T-helper 1 cell treated with Interleukin-12 subunit alpha and Interleukin-12 subunit beta and Interleukin-4 antibody, amounts not matched to agents 30 μg/mL and 1 μg/mL, for 36 hours (primary cell): Measurements from ENCODE around the gene RPL13.
A peak's percentile ranks its signal among the peaks of the same experiment; 100 is the strongest.

Experiments
- H3K27ac Mint-ChIP-seq: one replicate; pipeline ENCODE4 v1.8.0; 2021; ENCODE audit warnings: mild to moderate bottlenecking, mixed read lengths
- H3K27me3 Mint-ChIP-seq: one replicate; pipeline ENCODE4 v1.8.0; 2021; ENCODE audit warnings: low read depth, mixed read lengths
- H3K36me3 Mint-ChIP-seq: one replicate; pipeline ENCODE4 v1.8.0; 2021; ENCODE audit warnings: low read depth, mixed read lengths
- H3K4me1 Mint-ChIP-seq: one replicate; pipeline ENCODE4 v1.8.0; 2021; ENCODE audit warnings: low read depth, mixed read lengths
- H3K4me3 Mint-ChIP-seq: one replicate; pipeline ENCODE4 v1.8.0; 2021; ENCODE audit warnings: mild to moderate bottlenecking, moderate library complexity, mixed read lengths
- H3K9me3 Mint-ChIP-seq: one replicate; pipeline ENCODE4 v1.8.0; 2021; ENCODE audit warnings: mixed read lengths

Gene RPL13

DNA sequence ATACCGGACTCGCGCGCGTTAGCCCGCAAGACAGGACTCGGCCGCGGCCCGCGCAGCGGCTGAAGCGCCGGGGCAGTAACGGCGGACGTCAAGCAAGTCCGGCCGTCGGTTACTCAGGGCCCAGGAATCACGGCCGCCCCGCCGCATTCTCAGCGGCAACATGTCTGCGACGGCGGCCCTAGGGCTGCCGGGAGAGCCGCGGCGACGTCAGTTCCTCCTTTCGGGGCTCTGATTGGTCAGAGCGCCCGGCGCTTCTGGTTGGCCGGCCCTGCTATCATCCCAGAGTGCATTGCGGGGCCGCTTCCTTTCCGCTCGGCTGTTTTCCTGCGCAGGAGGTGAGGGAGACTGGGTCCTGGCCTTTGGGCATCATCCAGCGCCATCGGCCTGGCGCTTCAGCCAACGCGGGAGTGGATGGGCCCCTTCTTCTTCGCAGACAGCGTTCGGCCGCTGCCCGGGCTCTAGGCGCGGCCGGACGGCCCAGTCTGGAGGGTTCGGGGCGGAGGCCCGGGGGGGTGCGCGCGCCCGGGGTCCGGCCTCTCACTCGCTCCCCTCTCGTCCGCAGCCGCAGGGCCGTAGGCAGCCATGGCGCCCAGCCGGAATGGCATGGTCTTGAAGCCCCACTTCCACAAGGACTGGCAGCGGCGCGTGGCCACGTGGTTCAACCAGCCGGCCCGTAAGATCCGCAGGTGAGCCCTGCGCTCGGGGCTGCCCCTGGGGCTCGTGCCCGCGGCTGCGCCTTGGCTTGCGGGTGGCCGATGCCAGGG lies at the start of gene RPL13:
RPL13 (plus strand) TSS at position 305 of the 764 bp plus-strand sequence; CDS start at position 583, 278 bp downstream.
- Mint-ChIP-seq H3K36me3 (peaks cover 38% of the 10 kb centered on the region), H3K9me3 (no peaks in the 10 kb centered on the region), H3K4me1 (peaks cover 43% of the 10 kb centered on the region), H3K27me3 (no peaks in the 10 kb centered on the region), H3K4me3 (peak within 1 kb of the TSS; percentile 98), H3K27ac (peak within 1 kb of the TSS; percentile 100)

GRCh38 chr16:89511374-89511773 lies 49.1 kb upstream of the RPL13 start:
- no peaks in the 10 kb centered on the region for H3K27me3 Mint-ChIP-seq
- no peak overlapping the region for H3K27ac Mint-ChIP-seq
- no peaks in the 10 kb centered on the region for H3K9me3 Mint-ChIP-seq
- peaks cover 14% of the 10 kb centered on the region for H3K36me3 Mint-ChIP-seq
- peaks cover 11% of the 10 kb centered on the region for H3K4me1 Mint-ChIP-seq
- H3K4me3 Mint-ChIP-seq, result no peak overlapping the region

GRCh38 chr16:89512453-89512852 lies 48.0 kb upstream of the RPL13 start:
- Mint-ChIP-seq H3K9me3 (no peaks in the 10 kb centered on the region), H3K4me3 (no peak overlapping the region), H3K27ac (no peak overlapping the region), H3K4me1 (peaks cover 4% of the 10 kb centered on the region), H3K36me3 (peaks cover 17% of the 10 kb centered on the region), H3K27me3 (no peaks in the 10 kb centered on the region)

DNA sequence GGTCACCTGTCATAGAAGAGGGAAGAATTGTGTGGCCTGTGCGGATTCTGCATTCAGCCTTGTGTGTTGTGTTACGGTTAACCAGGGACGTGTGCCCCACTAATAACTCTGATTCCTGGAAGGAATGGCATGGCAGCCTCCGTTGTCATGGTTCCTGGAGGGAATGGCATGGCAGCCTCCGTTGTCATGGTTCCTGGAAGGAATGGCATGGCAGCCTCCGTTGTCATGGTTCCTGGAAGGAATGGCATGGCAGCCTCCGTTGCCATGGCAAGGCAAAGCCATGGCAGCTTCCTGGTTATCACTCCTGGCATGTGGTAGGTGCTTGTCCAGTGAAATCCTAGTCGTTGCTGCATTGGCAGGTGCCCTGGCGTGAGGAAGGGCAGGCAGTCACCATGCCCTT lies 43.4 kb upstream of the RPL13 start:
- no peaks in the 10 kb centered on the region for H3K27me3 Mint-ChIP-seq
- H3K36me3 Mint-ChIP-seq, result peaks cover 29% of the 10 kb centered on the region
- peaks cover 6% of the 10 kb centered on the region for H3K4me1 Mint-ChIP-seq
- H3K9me3 Mint-ChIP-seq, result no peaks in the 10 kb centered on the region
- no peak overlapping the region for H3K27ac Mint-ChIP-seq
- no peak overlapping the region for H3K4me3 Mint-ChIP-seq

- peaks cover 4% of the 10 kb centered on the region for H3K4me1 Mint-ChIP-seq
- no peak overlapping the region for H3K27ac Mint-ChIP-seq
- H3K4me3 Mint-ChIP-seq, result no peak overlapping the region
- H3K36me3 Mint-ChIP-seq, result peaks cover 25% of the 10 kb centered on the region
- no peaks in the 10 kb centered on the region for H3K9me3 Mint-ChIP-seq
- H3K27me3 Mint-ChIP-seq, result no peaks in the 10 kb centered on the region
These were observed 40.6 kb upstream of the RPL13 start for GRCh38 chr16:89519881-89520280.

DNA sequence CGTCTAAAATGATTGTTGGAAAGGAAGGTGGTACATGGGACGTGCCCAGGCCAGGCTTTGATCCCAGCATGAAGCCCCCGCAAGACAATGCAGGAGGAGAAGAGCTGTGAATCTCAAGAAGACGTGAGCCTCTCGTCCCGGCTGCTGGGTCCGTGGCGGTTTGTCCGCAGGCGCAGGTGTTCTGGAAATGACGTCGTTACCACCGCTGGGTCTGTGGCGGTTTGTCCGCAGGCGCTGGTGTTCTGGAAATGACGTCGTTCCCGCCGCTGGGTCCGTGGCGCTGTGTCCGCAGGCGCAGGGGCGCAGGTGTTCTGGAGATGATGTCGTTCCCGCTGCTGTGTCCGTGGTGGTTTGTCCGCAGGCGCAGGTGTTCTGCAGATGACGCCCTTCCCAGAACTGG lies 38.2 kb upstream of the RPL13 start:
- Mint-ChIP-seq H3K9me3 (no peaks in the 10 kb centered on the region), H3K27ac (no peak overlapping the region), H3K4me3 (no peak overlapping the region), H3K36me3 (peaks cover 37% of the 10 kb centered on the region), H3K4me1 (peaks cover 4% of the 10 kb centered on the region), H3K27me3 (no peaks in the 10 kb centered on the region)

DNA sequence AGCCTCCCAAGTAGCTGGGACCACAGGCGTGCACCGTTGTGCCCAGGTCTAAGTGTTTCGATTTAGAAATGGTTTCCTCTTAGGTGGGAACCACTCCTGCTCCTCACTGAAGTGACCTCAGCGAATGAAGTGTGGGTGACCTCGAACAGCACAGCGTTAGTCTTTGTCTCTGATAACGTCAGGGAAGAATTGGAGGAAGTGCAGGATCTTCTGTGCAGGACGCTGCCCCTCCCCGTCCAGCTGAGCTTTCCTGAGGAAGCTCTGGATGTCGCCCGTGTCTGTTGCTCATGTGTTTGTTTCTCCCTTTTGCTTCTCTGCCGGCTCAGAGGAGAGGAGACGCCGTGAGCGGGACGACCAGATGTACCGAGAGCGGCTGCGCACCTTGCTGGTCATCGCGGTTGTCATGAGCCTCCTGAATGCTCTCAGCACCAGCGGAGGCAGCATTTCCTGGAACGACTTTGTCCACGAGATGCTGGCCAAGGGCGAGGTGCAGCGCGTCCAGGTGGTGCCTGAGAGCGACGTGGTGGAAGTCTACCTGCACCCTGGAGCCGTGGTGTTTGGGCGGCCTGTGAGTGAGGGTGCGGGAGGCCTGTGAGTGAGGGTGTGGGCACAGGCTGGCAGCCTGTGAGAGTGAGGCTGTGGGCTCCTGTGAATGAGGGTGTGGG lies 36.7 kb upstream of the RPL13 start:
- no peaks in the 10 kb centered on the region for H3K9me3 Mint-ChIP-seq
- peaks cover 4% of the 10 kb centered on the region for H3K4me1 Mint-ChIP-seq
- no peak overlapping the region for H3K4me3 Mint-ChIP-seq
- H3K27ac Mint-ChIP-seq, result no peak overlapping the region
- no peaks in the 10 kb centered on the region for H3K27me3 Mint-ChIP-seq
- peaks cover 30% of the 10 kb centered on the region for H3K36me3 Mint-ChIP-seq

DNA sequence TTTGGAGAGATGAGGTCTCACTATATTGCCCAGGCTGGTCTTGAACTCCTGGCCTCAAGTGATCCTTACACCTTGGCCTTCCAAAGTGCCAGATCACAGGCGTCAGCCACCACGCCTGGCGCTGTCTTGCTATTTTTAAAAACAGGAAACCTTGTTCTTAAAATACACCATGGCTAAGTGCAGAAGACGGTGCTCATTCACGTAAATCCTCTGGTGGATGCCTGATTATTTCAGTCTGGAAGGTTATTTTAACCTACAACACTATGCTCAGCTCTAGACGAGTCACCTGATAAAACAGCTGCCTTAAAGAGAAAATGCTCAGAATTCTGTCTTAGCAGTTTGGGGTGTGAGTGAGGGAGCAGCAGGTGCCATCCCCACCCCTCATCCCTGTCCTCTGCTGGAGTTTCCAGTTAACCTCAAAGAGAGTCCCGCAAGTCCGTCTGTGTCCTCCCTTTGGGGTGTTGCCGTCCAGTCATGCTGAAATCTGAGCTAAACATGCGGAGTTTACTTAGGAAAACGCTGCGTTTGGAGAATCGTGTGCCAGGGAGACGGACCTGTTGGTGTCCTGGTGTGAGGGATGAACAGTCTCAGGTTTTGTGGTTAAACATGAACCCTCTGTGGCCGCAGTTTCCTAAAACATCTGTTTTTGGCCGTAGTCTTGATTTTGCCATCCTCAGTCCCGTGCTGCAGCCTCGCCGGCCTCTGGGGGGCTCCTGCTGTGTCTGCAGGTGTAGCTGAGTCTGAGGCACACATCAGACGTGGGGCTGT lies 35.2 kb upstream of the RPL13 start:
- Mint-ChIP-seq H3K4me3 (no peak overlapping the region), H3K4me1 (no peaks in the 10 kb centered on the region), H3K9me3 (no peaks in the 10 kb centered on the region), H3K27ac (no peak overlapping the region), H3K27me3 (no peaks in the 10 kb centered on the region), H3K36me3 (peaks cover 31% of the 10 kb centered on the region)

GRCh38 chr16:89529097-89529496 lies 31.4 kb upstream of the RPL13 start:
- H3K4me1 Mint-ChIP-seq, result peaks cover 3% of the 10 kb centered on the region
- H3K4me3 Mint-ChIP-seq, result no peak overlapping the region
- no peaks in the 10 kb centered on the region for H3K27me3 Mint-ChIP-seq
- peaks cover 43% of the 10 kb centered on the region for H3K36me3 Mint-ChIP-seq
- H3K27ac Mint-ChIP-seq, result no peak overlapping the region
- no peaks in the 10 kb centered on the region for H3K9me3 Mint-ChIP-seq

DNA sequence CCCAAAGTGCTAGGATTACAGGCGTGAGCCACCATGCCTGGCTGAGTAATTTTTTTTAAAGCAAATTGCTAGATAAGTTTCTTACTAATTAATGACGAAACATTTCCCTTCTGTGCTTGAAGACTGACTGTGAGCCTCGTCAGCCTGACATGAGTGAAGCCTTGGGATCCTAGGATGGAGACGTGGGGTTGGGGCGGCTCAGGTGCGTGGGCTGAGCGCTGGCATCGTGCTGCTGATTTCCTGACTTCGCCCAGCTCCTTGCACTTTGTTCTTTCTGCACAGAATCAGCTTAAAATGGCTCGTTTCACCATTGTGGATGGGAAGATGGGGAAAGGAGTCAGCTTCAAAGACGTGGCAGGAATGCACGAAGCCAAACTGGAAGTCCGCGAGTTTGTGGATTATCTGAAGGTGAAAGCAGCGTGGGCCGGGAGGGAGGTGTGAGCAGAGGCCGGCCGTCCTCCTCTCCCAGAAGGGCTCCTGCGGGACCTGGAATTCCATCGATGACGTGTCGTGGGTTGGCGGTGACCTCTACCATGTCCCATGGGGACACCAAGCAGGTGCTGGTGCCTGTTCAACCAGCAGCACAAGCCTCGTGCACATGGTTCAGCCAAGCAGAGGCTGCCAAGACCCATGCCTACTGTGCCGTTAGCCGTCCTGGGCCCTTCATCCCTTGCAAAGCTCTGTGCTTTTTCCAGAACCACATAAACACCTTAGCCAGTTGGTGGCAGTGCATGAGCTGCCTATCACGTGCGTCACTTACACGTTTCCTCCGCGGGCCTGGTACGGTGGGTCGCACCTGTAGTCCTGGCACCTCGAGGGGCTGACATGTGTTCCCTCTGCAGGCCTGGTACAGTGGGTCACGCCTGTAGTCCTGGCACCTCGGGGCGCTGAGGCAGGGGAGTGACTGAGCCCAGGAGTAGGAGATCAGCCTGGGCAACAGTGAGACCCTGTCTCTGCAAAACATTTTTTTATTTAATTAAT lies 29.8 kb upstream of the RPL13 start:
- Mint-ChIP-seq H3K27me3 (no peaks in the 10 kb centered on the region), H3K27ac (no peak overlapping the region), H3K9me3 (no peaks in the 10 kb centered on the region), H3K4me1 (peaks cover 11% of the 10 kb centered on the region), H3K4me3 (no peak overlapping the region), H3K36me3 (peaks cover 47% of the 10 kb centered on the region)

DNA sequence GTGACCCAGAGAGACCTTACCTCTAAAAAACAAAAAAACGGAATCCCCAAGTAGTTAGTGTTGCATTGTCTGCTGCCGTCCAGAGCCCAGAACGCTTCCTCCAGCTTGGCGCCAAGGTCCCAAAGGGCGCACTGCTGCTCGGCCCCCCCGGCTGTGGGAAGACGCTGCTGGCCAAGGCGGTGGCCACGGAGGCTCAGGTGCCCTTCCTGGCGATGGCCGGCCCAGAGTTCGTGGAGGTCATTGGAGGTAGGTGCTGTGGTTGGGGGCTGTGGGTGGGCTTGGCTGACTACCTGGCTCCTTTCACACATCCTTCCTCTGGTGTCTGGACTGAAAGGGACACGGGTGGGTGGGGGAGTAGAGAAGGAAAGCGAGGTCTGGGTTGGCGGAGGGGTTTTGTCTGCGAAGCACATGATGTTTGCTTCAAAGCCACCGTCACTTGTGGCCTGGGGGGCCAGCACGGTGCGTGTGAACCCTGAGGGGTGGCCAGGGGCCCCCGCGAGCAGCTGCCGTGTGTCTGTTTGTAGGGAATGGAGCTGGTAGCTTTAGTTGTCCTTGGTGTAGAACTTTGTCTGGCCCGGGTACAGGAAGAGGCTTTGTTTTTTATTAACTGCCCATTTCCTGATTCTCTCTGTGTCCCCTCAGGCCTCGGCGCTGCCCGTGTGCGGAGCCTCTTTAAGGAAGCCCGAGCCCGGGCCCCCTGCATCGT lies 28.5 kb upstream of the RPL13 start:
- peaks cover 11% of the 10 kb centered on the region for H3K4me1 Mint-ChIP-seq
- H3K4me3 Mint-ChIP-seq, result no peak overlapping the region
- peaks cover 43% of the 10 kb centered on the region for H3K36me3 Mint-ChIP-seq
- no peaks in the 10 kb centered on the region for H3K9me3 Mint-ChIP-seq
- H3K27me3 Mint-ChIP-seq, result no peaks in the 10 kb centered on the region
- H3K27ac Mint-ChIP-seq, result no peak overlapping the region

GRCh38 chr16:89534252-89534756 lies 26.2 kb upstream of the RPL13 start:
- H3K4me1 Mint-ChIP-seq, result peaks cover 11% of the 10 kb centered on the region
- no peaks in the 10 kb centered on the region for H3K9me3 Mint-ChIP-seq
- H3K36me3 Mint-ChIP-seq, result peaks cover 32% of the 10 kb centered on the region
- no peaks in the 10 kb centered on the region for H3K27me3 Mint-ChIP-seq
- peak overlapping the region; percentile 68 for H3K4me3 Mint-ChIP-seq
- H3K27ac Mint-ChIP-seq, result peak overlapping the region; percentile 91

GRCh38 chr16:89536371-89536770 lies 24.1 kb upstream of the RPL13 start:
- H3K27me3 Mint-ChIP-seq, result no peaks in the 10 kb centered on the region
- H3K9me3 Mint-ChIP-seq, result no peaks in the 10 kb centered on the region
- peaks cover 11% of the 10 kb centered on the region for H3K4me1 Mint-ChIP-seq
- H3K4me3 Mint-ChIP-seq, result no peak overlapping the region
- peaks cover 27% of the 10 kb centered on the region for H3K36me3 Mint-ChIP-seq
- H3K27ac Mint-ChIP-seq, result no peak overlapping the region
